IPS DF 6.9 (cell line): ENCODE data around the gene ASTN1.

ENCODE experiments used
- DNase-seq: peaks from one replicate; pipeline ENCODE4 v3.0.0-alpha.2; 2013; ENCODE audit warnings: low read depth, low spot score
- H3K27ac ChIP-seq: one replicate; pipeline ENCODE4 v1.5.1; 2013; ENCODE audit warnings: low read length, control low read depth
- H3K27me3 ChIP-seq: 2 replicates; pipeline ENCODE4 v1.6.1; 2013; ENCODE audit warnings: mild to moderate bottlenecking, low read length; ENCODE audit not compliant: control insufficient read depth, insufficient read depth
- H3K36me3 ChIP-seq: 2 replicates; pipeline ENCODE4 v1.6.1; 2013; ENCODE audit warnings: low read length; ENCODE audit not compliant: control insufficient read depth, insufficient read depth
- H3K4me1 ChIP-seq: 2 replicates; pipeline ENCODE4 v1.6.1; 2013; ENCODE audit warnings: low read length; ENCODE audit not compliant: control insufficient read depth, insufficient read depth
- H3K4me3 ChIP-seq: 2 replicates; pipeline ENCODE4 v1.5.1; 2013; ENCODE audit warnings: mild to moderate bottlenecking, low read length
- H3K9me3 ChIP-seq: 2 replicates; pipeline ENCODE4 v1.6.1; 2013; ENCODE audit warnings: low read length, inconsistent platforms; ENCODE audit not compliant: control insufficient read depth, insufficient read depth
- WGBS: extraction: QIAGEN DNeasy Blood & Tissue Kit; methylation state at CpG from one replicate; pipeline ENCODE4 v1.1.7; 2013; ENCODE audit warnings: mixed read lengths, missing lambda C conversion rate; ENCODE audit not compliant: insufficient read length, insufficient coverage; 5-methylcytosine and 5-hydroxymethylcytosine counted together

ASTN1 gene

DNA sequence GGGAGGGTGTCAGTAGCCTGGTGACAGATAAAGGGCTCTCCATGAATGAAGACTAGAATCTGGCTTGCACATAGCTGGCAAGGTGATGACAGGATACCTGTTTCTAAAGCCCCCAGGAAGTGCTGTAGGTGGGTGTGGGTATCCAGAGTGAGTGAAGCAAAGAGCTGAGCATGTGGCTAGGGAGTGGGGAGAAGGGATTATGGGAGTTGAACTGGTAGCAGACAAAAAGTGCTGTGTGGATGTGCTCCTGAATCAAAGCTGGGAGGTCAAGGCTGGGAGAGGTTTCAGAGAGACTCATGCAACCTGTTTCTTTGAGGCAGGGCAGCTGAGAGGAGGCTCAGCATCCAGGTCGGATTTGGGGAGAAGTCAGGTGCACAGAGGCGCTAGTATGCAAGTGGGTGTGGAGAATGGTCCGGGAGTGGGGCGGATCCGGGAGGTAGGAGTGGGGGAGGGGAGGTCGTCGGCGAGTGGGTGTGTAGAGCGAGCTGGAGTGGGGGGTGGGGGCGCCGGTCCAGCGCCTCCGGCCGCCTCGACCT lies 600 bp downstream of the ASTN1 start:
- peak overlapping the region; percentile 88; the same call in 1 of the 2 replicates for H3K4me3 ChIP-seq
- H3K4me1 ChIP-seq: no peaks in the 10 kb centered on the region
- peaks cover 14% of the 10 kb centered on the region; the same call in 1 of the 2 replicates for H3K27me3 ChIP-seq
- no peak for DNase-seq
- no peaks in the 10 kb centered on the region for H3K36me3 ChIP-seq
- H3K9me3 ChIP-seq: no peaks in the 10 kb centered on the region
- no CpG with 5 or more reads among the region's 15 CpGs for WGBS
- no peak overlapping the region for H3K27ac ChIP-seq

DNA sequence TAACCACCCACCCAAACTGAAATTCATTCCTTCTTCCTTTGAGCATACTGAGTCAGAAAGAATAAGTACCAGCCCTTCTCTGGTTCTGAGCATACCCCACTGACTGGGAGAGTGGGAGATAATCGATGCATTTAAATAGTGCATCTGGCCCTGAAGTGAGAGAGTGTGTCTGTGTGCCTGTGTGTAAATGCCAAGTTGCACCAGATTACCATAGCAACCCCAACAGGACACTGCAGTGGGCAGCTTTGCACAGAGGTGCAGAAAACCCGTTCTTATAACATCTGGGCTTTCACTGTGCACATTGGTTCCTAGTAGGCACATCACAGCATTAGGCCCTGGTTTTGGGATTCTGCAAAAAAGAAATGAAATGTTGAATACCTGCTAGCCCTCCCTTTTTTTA lies 2.3 kb downstream of the ASTN1 start:
- no peaks in the 10 kb centered on the region for H3K9me3 ChIP-seq

DNA sequence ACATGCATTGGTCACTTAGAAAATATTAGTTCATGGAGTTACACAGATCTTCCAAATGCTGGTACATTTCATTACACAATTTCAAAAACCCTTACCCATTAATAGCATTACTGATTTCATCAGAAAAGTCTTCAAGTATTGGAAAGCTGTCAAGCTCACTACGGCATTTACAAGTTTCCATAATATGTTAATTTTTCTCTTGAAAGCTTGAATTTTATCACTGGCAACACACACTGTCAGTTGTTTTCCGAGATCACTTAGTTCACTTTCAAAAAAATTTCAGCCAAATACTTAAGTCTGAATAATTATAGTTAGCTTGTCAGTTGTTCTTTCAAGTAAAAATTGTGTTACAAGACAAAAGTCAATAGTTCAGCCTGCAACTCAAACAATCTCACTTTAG lies 18.0 kb downstream of the ASTN1 start:
- Histone ChIP-seq H3K27ac (no peak overlapping the region), H3K36me3 (no peaks in the 10 kb centered on the region), H3K4me3 (no peak overlapping the region), H3K4me1 (peaks cover 4% of the 10 kb centered on the region), H3K9me3 (no peaks in the 10 kb centered on the region), H3K27me3 (no peaks in the 10 kb centered on the region)
- DNase-seq: no peak
- no CpG with 5 or more reads among the region's 2 CpGs for WGBS

More for the DNA sequence above, 2.3 kb downstream of the ASTN1 start:
- no peak for DNase-seq
- no peak overlapping the region for H3K27ac ChIP-seq
- peaks cover 14% of the 10 kb centered on the region; the same call in 1 of the 2 replicates for H3K27me3 ChIP-seq
- no peaks in the 10 kb centered on the region for H3K36me3 ChIP-seq
- no CpG with 5 or more reads among the region's 2 CpGs for WGBS
- H3K4me3 ChIP-seq: no peak overlapping the region
- no peaks in the 10 kb centered on the region for H3K4me1 ChIP-seq

GRCh38 chr1:177145106-177146070 lies 19.1 kb downstream of the ASTN1 start:
- Histone ChIP-seq H3K36me3 (no peaks in the 10 kb centered on the region), H3K27ac (no peak overlapping the region), H3K4me3 (no peak overlapping the region), H3K4me1 (peaks cover 4% of the 10 kb centered on the region), H3K9me3 (no peaks in the 10 kb centered on the region), H3K27me3 (no peaks in the 10 kb centered on the region)
- no CpG with 5 or more reads among the region's 3 CpGs for WGBS
- DNase-seq: no peak

DNA sequence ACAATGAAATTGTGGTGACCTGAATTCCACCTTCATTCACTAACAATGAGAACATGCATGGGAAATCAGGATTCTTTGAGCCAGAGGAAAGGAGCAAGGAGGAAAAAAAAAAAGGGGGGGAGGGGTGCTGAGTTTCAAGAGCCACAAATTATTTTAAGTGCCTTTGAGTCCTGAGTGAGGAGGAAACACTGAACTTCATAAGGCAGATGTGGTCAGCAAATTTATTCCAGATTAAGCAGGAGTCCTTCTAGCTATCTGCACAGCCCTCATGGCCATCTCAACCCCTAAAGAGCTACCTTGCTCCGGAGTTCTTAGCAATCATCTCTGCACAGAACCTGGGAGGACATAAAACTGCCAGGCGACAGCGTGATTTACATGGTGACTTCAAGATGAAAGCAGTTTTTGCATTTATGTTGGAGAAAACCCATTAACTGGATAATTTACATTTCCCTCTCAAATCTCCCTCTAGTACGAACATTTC lies 21.7 kb downstream of the ASTN1 start:
- Histone ChIP-seq H3K4me3 (no peak overlapping the region), H3K27me3 (no peaks in the 10 kb centered on the region), H3K4me1 (peaks cover 4% of the 10 kb centered on the region), H3K27ac (no peak overlapping the region), H3K9me3 (no peaks in the 10 kb centered on the region), H3K36me3 (no peaks in the 10 kb centered on the region)
- no peak for DNase-seq
- no CpG with 5 or more reads among the region's 4 CpGs for WGBS

GRCh38 chr1:177142010-177142409 lies 22.5 kb downstream of the ASTN1 start:
- Histone ChIP-seq H3K9me3 (no peaks in the 10 kb centered on the region), H3K4me3 (no peak overlapping the region), H3K27me3 (no peaks in the 10 kb centered on the region), H3K4me1 (peaks cover 4% of the 10 kb centered on the region), H3K36me3 (no peaks in the 10 kb centered on the region), H3K27ac (no peak overlapping the region)
- no peak for DNase-seq
- no CpG with 5 or more reads among the region's 1 CpG for WGBS

GRCh38 chr1:177138347-177138746 lies 26.2 kb downstream of the ASTN1 start:
- H3K4me1 ChIP-seq: peaks cover 4% of the 10 kb centered on the region
- no peak overlapping the region for H3K4me3 ChIP-seq
- no peak for DNase-seq
- H3K27me3 ChIP-seq: no peaks in the 10 kb centered on the region
- no CpG with 5 or more reads among the region's 4 CpGs for WGBS
- no peaks in the 10 kb centered on the region for H3K9me3 ChIP-seq
- H3K36me3 ChIP-seq: no peaks in the 10 kb centered on the region
- H3K27ac ChIP-seq: no peak overlapping the region

GRCh38 chr1:177137814-177138213 lies 26.7 kb downstream of the ASTN1 start:
- H3K36me3 ChIP-seq: no peaks in the 10 kb centered on the region
- no peaks in the 10 kb centered on the region for H3K27me3 ChIP-seq

GRCh38 chr1:177135250-177135649 lies 29.3 kb downstream of the ASTN1 start:
- WGBS: no CpG with 5 or more reads among the region's 4 CpGs
- no peak for DNase-seq
- H3K27me3 ChIP-seq: no peaks in the 10 kb centered on the region
- H3K36me3 ChIP-seq: no peaks in the 10 kb centered on the region
- no peaks in the 10 kb centered on the region for H3K9me3 ChIP-seq
- H3K27ac ChIP-seq: no peak overlapping the region
- H3K4me3 ChIP-seq: no peak overlapping the region
- no peaks in the 10 kb centered on the region for H3K4me1 ChIP-seq

More at GRCh38 chr1:177137814-177138213, 26.7 kb downstream of the ASTN1 start:
- peaks cover under 1% of the 10 kb centered on the region; the same call in 1 of the 2 replicates for H3K4me1 ChIP-seq
- H3K4me3 ChIP-seq: no peak overlapping the region
- WGBS: no CpG with 5 or more reads among the region's 1 CpG
- no peak for DNase-seq
- H3K9me3 ChIP-seq: no peaks in the 10 kb centered on the region
- H3K27ac ChIP-seq: no peak overlapping the region

DNA sequence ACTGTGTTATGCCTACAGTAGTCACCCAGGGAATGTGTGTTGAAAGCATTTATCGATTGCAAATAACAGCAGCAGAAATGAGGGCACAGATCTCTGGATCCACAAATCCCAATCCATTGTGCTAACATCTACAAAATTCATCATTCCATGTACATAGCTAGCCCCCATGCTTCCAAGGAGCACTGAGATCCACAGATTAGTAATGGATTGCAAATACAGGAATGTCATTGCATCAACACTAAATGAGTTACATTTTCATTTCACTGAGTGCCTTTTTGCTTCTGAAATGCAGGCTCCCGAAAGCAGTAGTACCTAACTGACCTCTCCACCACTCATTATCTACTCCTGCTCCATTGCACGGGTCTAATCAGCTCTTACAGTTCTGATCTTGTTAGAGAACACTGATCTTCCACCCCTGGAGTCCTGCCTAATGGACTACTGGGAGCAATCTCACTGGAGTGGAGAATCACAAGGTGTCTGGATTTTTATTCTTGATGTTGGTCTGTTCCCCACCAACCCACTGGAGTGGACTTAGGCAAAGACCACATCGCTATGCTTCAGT lies 30.5 kb downstream of the ASTN1 start:
- Histone ChIP-seq H3K36me3 (no peaks in the 10 kb centered on the region), H3K4me3 (no peak overlapping the region), H3K27ac (no peak overlapping the region), H3K27me3 (no peaks in the 10 kb centered on the region), H3K4me1 (no peaks in the 10 kb centered on the region), H3K9me3 (no peaks in the 10 kb centered on the region)
- WGBS: no CpG with 5 or more reads among the region's 4 CpGs
- DNase-seq: no peak
